HCT116 (cell line): Measurements from ENCODE around the gene CHST12.

Experiments
- EGR1 ChIP-seq: IDR thresholded peaks from 2 replicates; pipeline ENCODE4 v1.6.1; 2012; ENCODE audit warnings: low read depth
- EZH2 ChIP-seq: fragments of 200-600 bp; sonication (generic); IDR thresholded peaks from 2 replicates; pipeline ENCODE4 v1.6.1; 2017; ENCODE audit warnings: antibody characterized with exemption, mixed run types
- FOSL1 ChIP-seq: IDR thresholded peaks from 2 replicates; pipeline ENCODE4 v1.6.1; 2012; ENCODE audit warnings: low read depth
- POLR2A ChIP-seq: IDR thresholded peaks from 2 replicates; pipeline ENCODE4 v1.7.0; 2011; ENCODE audit warnings: borderline replicate concordance; ENCODE audit not compliant: insufficient read depth, insufficient read length; ENCODE audit errors: extremely low read depth
- POLR2AphosphoS5 ChIP-seq: IDR thresholded peaks from 2 replicates; pipeline ENCODE4 v1.6.1; 2011; ENCODE audit warnings: mild to moderate bottlenecking, low read depth, low read length, moderate library complexity
- RAD21 ChIP-seq: IDR thresholded peaks from 2 replicates; pipeline ENCODE4 v1.6.1; 2012; ENCODE audit warnings: low read depth, mild to moderate bottlenecking
- YY1 ChIP-seq: IDR thresholded peaks from 2 replicates; pipeline ENCODE4 v1.6.1; 2011; ENCODE audit warnings: low read length, low read depth, moderate library complexity, mild to moderate bottlenecking; ENCODE audit not compliant: insufficient replicate concordance; ENCODE audit errors: extremely low read depth
- ZNF274 ChIP-seq: fragments of 200-500 bp; sonication (Bioruptor generic); IDR thresholded peaks from 2 replicates; pipeline ENCODE4 v1.6.1; 2014; ENCODE audit warnings: mild to moderate bottlenecking, low read depth, low read length, inconsistent platforms
- TF ChIP-seq, protein P1 (sequence below): IDR thresholded peaks from 2 replicates; pipeline ENCODE4 v1.6.1; 2012
- TF ChIP-seq, protein P2 (sequence below), 3 experiments: fragments of 200-600 bp in 1 of 3; sonication (generic) in 1 of 3; IDR thresholded peaks in 2 of 3; conservative IDR thresholded peaks in 1 of 3; 2 replicates each; pipeline ENCODE4 v1.5.1; 2012 to 2017; ENCODE audit warnings: low read depth in 2 of 3, low read length in 2 of 3, antibody characterized with exemption in 1 of 3, borderline replicate concordance in 1 of 3, control low read depth in 1 of 3, mild to moderate bottlenecking in 1 of 3, mixed read lengths in 1 of 3, mixed run types in 1 of 3, moderate library complexity in 1 of 3; ENCODE audit not compliant: insufficient read depth in 1 of 3
- TF ChIP-seq, protein P3 (sequence below): IDR thresholded peaks from 2 replicates; pipeline ENCODE4 v1.6.1; 2012; ENCODE audit warnings: low read depth

DNA sequence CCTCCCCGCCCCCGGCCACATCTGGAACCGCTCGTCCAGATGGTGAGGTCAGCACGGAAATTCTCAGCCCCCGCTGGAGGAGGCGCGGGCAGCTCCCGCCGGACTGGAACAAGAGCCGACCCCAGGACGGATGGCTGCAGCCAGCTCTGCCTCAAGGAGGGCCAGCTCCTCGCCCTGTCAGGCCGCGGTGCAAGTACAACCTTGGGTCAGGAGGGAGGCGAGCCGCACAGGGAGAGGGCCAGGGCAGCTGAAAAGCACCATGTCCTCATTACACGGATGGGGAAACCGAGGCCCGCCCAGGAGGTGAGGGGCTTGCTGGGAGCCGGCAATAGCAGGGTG lies 76.6 kb downstream of the CHST12 start:
- TF ChIP-seq, protein P1, sequence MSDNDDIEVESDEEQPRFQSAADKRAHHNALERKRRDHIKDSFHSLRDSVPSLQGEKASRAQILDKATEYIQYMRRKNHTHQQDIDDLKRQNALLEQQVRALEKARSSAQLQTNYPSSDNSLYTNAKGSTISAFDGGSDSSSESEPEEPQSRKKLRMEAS = no peak
- TF ChIP-seq ZNF274 (no peak), EZH2 (no peak), FOSL1 (no peak), POLR2A (no peak), EGR1 (no peak), RAD21 (no peak), POLR2AphosphoS5 (no peak), YY1 (no peak)
- TF ChIP-seq, protein P2, sequence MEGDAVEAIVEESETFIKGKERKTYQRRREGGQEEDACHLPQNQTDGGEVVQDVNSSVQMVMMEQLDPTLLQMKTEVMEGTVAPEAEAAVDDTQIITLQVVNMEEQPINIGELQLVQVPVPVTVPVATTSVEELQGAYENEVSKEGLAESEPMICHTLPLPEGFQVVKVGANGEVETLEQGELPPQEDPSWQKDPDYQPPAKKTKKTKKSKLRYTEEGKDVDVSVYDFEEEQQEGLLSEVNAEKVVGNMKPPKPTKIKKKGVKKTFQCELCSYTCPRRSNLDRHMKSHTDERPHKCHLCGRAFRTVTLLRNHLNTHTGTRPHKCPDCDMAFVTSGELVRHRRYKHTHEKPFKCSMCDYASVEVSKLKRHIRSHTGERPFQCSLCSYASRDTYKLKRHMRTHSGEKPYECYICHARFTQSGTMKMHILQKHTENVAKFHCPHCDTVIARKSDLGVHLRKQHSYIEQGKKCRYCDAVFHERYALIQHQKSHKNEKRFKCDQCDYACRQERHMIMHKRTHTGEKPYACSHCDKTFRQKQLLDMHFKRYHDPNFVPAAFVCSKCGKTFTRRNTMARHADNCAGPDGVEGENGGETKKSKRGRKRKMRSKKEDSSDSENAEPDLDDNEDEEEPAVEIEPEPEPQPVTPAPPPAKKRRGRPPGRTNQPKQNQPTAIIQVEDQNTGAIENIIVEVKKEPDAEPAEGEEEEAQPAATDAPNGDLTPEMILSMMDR (IDR thresholded peaks at IDR 0.05 in 2 of 3, conservative IDR thresholded peaks at IDR 0.05 in 1 of 3; ENCODE audit: borderline replicate concordance in 1 of 3, insufficient read depth in 1 of 3, low read depth in 2 of 3, low read length in 2 of 3) = no peak
- TF ChIP-seq, protein P3, sequence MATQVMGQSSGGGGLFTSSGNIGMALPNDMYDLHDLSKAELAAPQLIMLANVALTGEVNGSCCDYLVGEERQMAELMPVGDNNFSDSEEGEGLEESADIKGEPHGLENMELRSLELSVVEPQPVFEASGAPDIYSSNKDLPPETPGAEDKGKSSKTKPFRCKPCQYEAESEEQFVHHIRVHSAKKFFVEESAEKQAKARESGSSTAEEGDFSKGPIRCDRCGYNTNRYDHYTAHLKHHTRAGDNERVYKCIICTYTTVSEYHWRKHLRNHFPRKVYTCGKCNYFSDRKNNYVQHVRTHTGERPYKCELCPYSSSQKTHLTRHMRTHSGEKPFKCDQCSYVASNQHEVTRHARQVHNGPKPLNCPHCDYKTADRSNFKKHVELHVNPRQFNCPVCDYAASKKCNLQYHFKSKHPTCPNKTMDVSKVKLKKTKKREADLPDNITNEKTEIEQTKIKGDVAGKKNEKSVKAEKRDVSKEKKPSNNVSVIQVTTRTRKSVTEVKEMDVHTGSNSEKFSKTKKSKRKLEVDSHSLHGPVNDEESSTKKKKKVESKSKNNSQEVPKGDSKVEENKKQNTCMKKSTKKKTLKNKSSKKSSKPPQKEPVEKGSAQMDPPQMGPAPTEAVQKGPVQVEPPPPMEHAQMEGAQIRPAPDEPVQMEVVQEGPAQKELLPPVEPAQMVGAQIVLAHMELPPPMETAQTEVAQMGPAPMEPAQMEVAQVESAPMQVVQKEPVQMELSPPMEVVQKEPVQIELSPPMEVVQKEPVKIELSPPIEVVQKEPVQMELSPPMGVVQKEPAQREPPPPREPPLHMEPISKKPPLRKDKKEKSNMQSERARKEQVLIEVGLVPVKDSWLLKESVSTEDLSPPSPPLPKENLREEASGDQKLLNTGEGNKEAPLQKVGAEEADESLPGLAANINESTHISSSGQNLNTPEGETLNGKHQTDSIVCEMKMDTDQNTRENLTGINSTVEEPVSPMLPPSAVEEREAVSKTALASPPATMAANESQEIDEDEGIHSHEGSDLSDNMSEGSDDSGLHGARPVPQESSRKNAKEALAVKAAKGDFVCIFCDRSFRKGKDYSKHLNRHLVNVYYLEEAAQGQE = no peak
